HepG2 (cell line): ENCODE data around the gene C16orf90. TPM values are rescaled to one million over a fixed set of nuclear protein-coding genes. Genes with fewer than 3 reads are reported as not detected.

Experiments
- GPN1 ChIP-seq: sonication (generic); formaldehyde crosslinking; IDR thresholded peaks from 2 replicates; pipeline ENCODE4 v1.5.1; 2020; ENCODE audit warnings: missing genetic modification reagents, borderline replicate concordance
- IRX3 ChIP-seq: sonication (generic); formaldehyde crosslinking; IDR thresholded peaks from 2 replicates; pipeline ENCODE4 v1.8.1; 2023; ENCODE audit warnings: mild to moderate bottlenecking, low read depth, missing genetic modification reagents, borderline replicate concordance
- JARID2 ChIP-seq: sonication (generic); formaldehyde crosslinking; IDR thresholded peaks from 2 replicates; pipeline ENCODE4 v1.8.1; 2023; ENCODE audit warnings: missing genetic modification reagents, inconsistent platforms; ENCODE audit not compliant: insufficient replicate concordance
- KAT7 ChIP-seq: IDR thresholded peaks from 2 replicates; pipeline ENCODE4 v1.6.1; 2018; ENCODE audit warnings: borderline replicate concordance, missing compliant biosample characterization
- KDM4B ChIP-seq: sonication (generic); formaldehyde crosslinking; IDR thresholded peaks from 2 replicates; pipeline ENCODE4 v1.4.0; 2020; ENCODE audit warnings: missing genetic modification reagents
- KDM5B ChIP-seq: sonication (generic); formaldehyde crosslinking; IDR thresholded peaks from 2 replicates; pipeline ENCODE4 v1.4.0; 2020; ENCODE audit warnings: missing genetic modification reagents, mild to moderate bottlenecking, borderline replicate concordance
- RBM22 ChIP-seq: fragments of 200-400 bp; formaldehyde crosslinking; optimal IDR thresholded peaks from 2 replicates; pipeline ENCODE3; 2017; ENCODE audit warnings: mild to moderate bottlenecking, low read length, moderate library complexity
- SRSF4 ChIP-seq: fragments of 200-400 bp; formaldehyde crosslinking; IDR thresholded peaks from one replicate; pipeline ENCODE4 v1.6.1; 2018; ENCODE audit warnings: mild to moderate bottlenecking, low read depth, low read length, moderate library complexity; ENCODE audit not compliant: poor library complexity, severe bottlenecking
- THAP11 ChIP-seq: IDR thresholded peaks from 2 replicates; pipeline ENCODE4 v1.6.1; 2016; ENCODE audit warnings: missing biosample characterization, missing genetic modification reagents
- TMF1 ChIP-seq: sonication (generic); formaldehyde crosslinking; IDR thresholded peaks from 2 replicates; pipeline ENCODE4 v1.8.1; 2022; ENCODE audit warnings: low read depth, missing genetic modification reagents
- TOE1 ChIP-seq: sonication (generic); formaldehyde crosslinking; IDR thresholded peaks from 2 replicates; pipeline ENCODE4 v1.4.0; 2020; ENCODE audit warnings: mild to moderate bottlenecking, missing genetic modification reagents
- ZBTB8A ChIP-seq: sonication (generic); formaldehyde crosslinking; IDR thresholded peaks from 2 replicates; pipeline ENCODE4 v1.4.0; 2020; ENCODE audit warnings: mild to moderate bottlenecking, low read depth, missing genetic modification reagents, borderline replicate concordance
- ZNF230 ChIP-seq: sonication (generic); formaldehyde crosslinking; IDR thresholded peaks from 2 replicates; pipeline ENCODE4 v1.4.0; 2020; ENCODE audit warnings: mild to moderate bottlenecking, missing genetic modification reagents
- ZNF530 ChIP-seq: sonication (generic); formaldehyde crosslinking; IDR thresholded peaks from 2 replicates; pipeline ENCODE4 v1.5.0; 2020; ENCODE audit warnings: low read depth, mild to moderate bottlenecking, missing genetic modification reagents
- ZNF577 ChIP-seq: sonication (generic); formaldehyde crosslinking; IDR thresholded peaks from 2 replicates; pipeline ENCODE4 v1.4.0; 2020; ENCODE audit warnings: mild to moderate bottlenecking, low read depth, missing genetic modification reagents, borderline replicate concordance
- ZNF777 ChIP-seq: sonication (generic); formaldehyde crosslinking; IDR thresholded peaks from 2 replicates; pipeline ENCODE4 v1.4.0; 2020; ENCODE audit warnings: missing genetic modification reagents
- polyA plus RNA-seq, 8 experiments: library from polyadenylated mRNA; depleted of rRNA in 3 of 8; stranded (reverse) in 7 of 8; unstranded in 1 of 8; fragments of >200 nt; fragmentation: Illumina TruSeq in 4 of 8; extraction: Trizol in 4 of 8; gene quantifications; 2 replicates each; pipeline versions ENCODE4 v1.2.1 to v1.2.3, GENCODE V29; 2011 to 2016; ENCODE audit warnings: low read depth in 4 of 8, missing spikeins in 1 of 8, mixed read lengths in 1 of 8; ENCODE audit not compliant: insufficient read depth in 1 of 8
- total RNA-seq, 5 experiments: library from RNA; depleted of rRNA; stranded (reverse); fragments of >200 nt; fragmentation: Illumina TruSeq; extraction: Trizol; gene quantifications; 2 replicates each; pipeline ENCODE4 v1.2.3, GENCODE V29; 2016; ENCODE audit warnings: low read depth in 1 of 5
- TF ChIP-seq, protein P1 (sequence below): sonication (generic); formaldehyde crosslinking; IDR thresholded peaks from 2 replicates; pipeline ENCODE4 v1.5.0; 2020; ENCODE audit warnings: missing genetic modification reagents
- TF ChIP-seq, protein P2 (sequence below): sonication (generic); formaldehyde crosslinking; IDR thresholded peaks from 2 replicates; pipeline ENCODE4 v1.4.0; 2020; ENCODE audit warnings: missing genetic modification reagents, borderline replicate concordance
- TF ChIP-seq, protein P3 (sequence below): sonication (generic); formaldehyde crosslinking; IDR thresholded peaks from 2 replicates; pipeline ENCODE4 v1.5.1; 2020; ENCODE audit warnings: mild to moderate bottlenecking, missing genetic modification reagents, moderate library complexity
- TF ChIP-seq, protein P4 (sequence below): sonication (generic); formaldehyde crosslinking; IDR thresholded peaks from 2 replicates; pipeline ENCODE4 v1.4.0; 2020; ENCODE audit warnings: missing genetic modification reagents, borderline replicate concordance
- TF ChIP-seq, protein P5 (sequence below): sonication (generic); formaldehyde crosslinking; IDR thresholded peaks from 2 replicates; pipeline ENCODE4 v1.4.0; 2020; ENCODE audit warnings: mild to moderate bottlenecking, low read depth, missing genetic modification reagents

Gene C16orf90
- total and polyA plus RNA-seq, 2 of the 13 experiments (the other 11 are each of a cell fraction or from before 2014, with no cell fraction given), result not detected

DNA sequence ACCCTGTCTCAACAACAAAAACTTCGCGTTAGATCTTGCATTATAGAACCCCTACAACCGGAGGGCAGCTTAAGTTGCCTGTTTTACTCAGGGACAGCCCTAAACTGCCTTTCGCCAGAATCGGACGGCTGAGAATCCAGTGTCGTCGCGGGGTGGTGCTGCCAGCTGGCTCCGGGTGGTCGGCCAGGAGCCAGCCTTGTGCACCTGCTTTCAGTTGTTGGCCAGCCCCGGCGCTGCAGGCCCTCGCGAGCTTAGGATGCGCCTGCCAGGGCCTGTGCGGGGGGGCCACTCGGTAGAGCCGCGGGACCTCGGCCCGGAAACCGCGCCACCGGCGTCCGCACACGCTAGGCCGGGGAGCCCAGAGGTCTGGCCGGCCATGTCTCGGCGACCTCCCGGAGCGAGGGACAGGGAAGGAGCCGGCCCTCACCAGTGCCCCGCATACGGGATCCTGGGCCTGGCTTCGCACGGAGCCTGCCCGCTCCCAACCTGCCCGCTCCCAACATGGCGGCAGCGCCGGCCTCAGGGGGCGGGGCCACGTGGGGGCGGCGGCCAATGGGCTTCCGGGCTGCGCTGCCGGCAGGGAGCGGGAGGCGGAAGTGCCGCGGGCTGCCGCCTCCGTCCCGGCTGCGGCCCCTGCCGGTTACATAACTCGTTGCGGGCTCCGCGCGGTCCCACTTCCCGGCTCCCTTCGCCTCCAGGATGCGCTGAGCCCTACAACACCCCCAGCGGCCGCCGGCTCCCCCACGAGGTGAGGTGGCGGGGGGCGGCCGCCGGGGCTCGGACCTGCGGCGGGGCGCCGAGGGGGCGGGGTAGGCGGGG lies 37.6 kb downstream of the C16orf90 start (continued):
- TF ChIP-seq ZBTB8A (CRISPR knock-in tag) (no peak), KDM4B (CRISPR knock-in tag) (peak; percentile 90; the same call in 1 of the 2 replicates), THAP11 (peak; percentile 89), GPN1 (no peak), TMF1 (CRISPR knock-in tag) (no peak; the same call in 1 of the 2 replicates), RBM22 (peak; percentile 64), KDM5B (peak; percentile 92; the same call in 1 of the 2 replicates), SRSF4 (no peak), JARID2 (CRISPR knock-in tag) (no peak), ZNF530 (CRISPR knock-in tag) (no peak), IRX3 (peak; percentile 88; the same call in 1 of the 2 replicates), ZNF577 (CRISPR knock-in tag) (peak; percentile 73; the same call in 1 of the 2 replicates), KAT7 (no peak; the same call in 1 of the 2 replicates), ZNF777 (CRISPR knock-in tag) (peak; percentile 65; the same call in 1 of the 2 replicates), ZNF230 (CRISPR knock-in tag) (0 out of 2 replicates have a peak, but pooled peaks have one; percentile 50), TOE1 (CRISPR knock-in tag) (no peak)
- TF ChIP-seq, protein P1, sequence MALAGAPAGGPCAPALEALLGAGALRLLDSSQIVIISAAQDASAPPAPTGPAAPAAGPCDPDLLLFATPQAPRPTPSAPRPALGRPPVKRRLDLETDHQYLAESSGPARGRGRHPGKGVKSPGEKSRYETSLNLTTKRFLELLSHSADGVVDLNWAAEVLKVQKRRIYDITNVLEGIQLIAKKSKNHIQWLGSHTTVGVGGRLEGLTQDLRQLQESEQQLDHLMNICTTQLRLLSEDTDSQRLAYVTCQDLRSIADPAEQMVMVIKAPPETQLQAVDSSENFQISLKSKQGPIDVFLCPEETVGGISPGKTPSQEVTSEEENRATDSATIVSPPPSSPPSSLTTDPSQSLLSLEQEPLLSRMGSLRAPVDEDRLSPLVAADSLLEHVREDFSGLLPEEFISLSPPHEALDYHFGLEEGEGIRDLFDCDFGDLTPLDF (CRISPR knock-in tag), result peak; percentile 86
- TF ChIP-seq, protein P2, sequence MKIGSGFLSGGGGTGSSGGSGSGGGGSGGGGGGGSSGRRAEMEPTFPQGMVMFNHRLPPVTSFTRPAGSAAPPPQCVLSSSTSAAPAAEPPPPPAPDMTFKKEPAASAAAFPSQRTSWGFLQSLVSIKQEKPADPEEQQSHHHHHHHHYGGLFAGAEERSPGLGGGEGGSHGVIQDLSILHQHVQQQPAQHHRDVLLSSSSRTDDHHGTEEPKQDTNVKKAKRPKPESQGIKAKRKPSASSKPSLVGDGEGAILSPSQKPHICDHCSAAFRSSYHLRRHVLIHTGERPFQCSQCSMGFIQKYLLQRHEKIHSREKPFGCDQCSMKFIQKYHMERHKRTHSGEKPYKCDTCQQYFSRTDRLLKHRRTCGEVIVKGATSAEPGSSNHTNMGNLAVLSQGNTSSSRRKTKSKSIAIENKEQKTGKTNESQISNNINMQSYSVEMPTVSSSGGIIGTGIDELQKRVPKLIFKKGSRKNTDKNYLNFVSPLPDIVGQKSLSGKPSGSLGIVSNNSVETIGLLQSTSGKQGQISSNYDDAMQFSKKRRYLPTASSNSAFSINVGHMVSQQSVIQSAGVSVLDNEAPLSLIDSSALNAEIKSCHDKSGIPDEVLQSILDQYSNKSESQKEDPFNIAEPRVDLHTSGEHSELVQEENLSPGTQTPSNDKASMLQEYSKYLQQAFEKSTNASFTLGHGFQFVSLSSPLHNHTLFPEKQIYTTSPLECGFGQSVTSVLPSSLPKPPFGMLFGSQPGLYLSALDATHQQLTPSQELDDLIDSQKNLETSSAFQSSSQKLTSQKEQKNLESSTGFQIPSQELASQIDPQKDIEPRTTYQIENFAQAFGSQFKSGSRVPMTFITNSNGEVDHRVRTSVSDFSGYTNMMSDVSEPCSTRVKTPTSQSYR (CRISPR knock-in tag), result no peak
- TF ChIP-seq, protein P3, sequence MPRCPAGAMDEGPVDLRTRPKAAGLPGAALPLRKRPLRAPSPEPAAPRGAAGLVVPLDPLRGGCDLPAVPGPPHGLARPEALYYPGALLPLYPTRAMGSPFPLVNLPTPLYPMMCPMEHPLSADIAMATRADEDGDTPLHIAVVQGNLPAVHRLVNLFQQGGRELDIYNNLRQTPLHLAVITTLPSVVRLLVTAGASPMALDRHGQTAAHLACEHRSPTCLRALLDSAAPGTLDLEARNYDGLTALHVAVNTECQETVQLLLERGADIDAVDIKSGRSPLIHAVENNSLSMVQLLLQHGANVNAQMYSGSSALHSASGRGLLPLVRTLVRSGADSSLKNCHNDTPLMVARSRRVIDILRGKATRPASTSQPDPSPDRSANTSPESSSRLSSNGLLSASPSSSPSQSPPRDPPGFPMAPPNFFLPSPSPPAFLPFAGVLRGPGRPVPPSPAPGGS (CRISPR knock-in tag), result peak; percentile 46; the same call in 1 of the 2 replicates
- TF ChIP-seq, protein P4, sequence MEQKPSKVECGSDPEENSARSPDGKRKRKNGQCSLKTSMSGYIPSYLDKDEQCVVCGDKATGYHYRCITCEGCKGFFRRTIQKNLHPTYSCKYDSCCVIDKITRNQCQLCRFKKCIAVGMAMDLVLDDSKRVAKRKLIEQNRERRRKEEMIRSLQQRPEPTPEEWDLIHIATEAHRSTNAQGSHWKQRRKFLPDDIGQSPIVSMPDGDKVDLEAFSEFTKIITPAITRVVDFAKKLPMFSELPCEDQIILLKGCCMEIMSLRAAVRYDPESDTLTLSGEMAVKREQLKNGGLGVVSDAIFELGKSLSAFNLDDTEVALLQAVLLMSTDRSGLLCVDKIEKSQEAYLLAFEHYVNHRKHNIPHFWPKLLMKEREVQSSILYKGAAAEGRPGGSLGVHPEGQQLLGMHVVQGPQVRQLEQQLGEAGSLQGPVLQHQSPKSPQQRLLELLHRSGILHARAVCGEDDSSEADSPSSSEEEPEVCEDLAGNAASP (CRISPR knock-in tag), result no peak
- TF ChIP-seq, protein P5, sequence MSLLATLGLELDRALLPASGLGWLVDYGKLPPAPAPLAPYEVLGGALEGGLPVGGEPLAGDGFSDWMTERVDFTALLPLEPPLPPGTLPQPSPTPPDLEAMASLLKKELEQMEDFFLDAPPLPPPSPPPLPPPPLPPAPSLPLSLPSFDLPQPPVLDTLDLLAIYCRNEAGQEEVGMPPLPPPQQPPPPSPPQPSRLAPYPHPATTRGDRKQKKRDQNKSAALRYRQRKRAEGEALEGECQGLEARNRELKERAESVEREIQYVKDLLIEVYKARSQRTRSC (CRISPR knock-in tag), result 0 out of 2 replicates have a peak, but pooled peaks have one; percentile 48
